ENCODE measurements around the gene SLC7A11.

Gene SLC7A11

DNA sequence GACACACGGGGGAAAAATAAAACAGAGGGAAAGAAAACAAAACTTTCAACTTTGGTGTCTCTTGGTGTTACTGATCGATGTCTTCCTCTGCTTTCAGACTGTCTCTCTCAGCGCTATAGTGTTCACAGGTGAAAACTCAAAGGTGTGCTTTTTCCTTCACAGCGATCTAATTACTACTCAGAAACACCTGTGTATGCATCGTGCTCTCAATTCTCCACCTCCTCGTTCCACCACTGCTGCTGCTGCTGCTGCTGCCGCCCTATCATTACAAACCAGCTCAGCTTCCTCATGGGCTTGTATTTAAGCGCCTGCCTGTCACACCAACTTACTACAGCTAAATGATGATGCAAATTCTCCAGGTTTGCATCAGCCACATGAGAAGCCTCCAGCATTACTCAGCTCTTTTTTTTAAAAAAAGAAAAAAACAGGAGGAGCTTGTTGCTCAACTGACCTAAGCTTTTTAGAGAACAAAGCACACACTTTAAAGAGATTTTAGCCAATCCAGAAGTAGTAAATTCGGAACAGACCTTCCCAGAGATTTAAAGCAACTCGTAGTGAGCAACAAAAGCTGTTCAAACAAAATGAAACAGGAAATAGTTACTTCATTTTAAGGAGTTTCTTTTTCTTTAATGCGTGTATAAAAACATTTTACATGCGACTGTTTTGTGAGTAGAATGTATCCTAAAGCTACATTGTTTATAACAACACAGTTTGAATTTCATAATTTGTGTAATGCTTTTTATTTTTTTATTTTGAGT, at the start of gene SLC7A11:
SLC7A11 (minus strand) TSS at position 274 of the 758 bp plus-strand sequence. CDS start 280 bp downstream, outside the sequence.
- DNase-seq, result peak in 4 of 6 experiments; percentile 20 to 52 (median 21)

DNA sequence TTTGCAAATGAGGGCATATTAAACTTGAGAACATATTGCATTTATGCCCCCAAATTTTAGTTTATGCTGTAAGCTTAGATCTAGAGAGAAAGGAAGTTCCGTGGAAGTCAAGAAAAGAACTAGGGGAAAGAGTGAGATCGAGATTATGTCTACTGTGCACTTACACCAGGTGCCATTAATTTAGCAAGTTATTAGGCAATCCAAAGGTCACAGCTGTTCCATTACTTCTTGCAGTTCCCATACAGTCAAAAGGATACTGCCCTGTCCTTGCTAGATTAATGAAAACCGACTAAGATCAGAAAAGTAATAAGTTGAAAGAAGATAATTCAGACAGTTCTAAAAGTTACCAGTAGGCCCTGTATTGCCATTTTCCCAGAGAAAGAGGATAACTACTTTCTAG, 49.3 kb upstream of the SLC7A11 start:
- DNase-seq, result no peak

DNA sequence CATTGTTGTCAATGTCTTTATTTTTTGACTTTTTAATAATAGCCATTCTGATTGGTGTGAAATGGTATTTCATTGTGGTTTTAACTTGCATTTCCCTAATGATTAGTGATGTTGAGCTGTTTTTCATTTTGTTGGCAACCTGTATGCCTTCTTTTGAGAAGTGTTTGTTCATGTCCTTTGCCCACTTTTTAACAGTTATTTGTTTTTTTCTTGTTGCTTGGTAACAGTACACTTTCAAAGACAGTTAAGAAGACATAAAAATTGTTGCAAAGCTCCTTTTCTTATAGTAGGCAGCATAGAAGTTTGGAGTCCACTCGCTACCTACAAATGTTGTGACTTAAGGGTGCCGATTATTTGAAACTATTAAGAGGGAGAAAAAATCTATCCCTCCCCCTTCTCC, 48.7 kb upstream of the SLC7A11 start:
- no peak for DNase-seq

DNA sequence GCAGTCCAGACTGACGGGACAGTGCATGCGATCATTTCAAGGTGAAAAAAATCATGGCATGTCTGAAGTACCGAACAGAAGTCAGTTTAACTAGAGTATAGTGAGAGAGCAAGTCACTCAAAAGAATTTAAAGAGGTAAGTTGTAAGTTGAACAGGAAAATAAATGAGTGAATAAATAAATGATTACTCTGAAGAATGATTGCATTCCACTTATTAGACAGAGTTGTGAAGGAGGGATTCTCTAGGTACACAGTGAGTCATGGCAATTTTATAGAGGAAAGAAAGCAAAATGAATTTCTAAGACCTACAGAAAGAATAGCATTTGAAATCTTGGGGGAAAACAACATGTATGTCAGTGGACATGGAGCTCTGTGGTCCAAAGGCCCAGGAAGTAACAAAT, 37.1 kb upstream of the SLC7A11 start:
- DNase-seq, result no peak

DNA sequence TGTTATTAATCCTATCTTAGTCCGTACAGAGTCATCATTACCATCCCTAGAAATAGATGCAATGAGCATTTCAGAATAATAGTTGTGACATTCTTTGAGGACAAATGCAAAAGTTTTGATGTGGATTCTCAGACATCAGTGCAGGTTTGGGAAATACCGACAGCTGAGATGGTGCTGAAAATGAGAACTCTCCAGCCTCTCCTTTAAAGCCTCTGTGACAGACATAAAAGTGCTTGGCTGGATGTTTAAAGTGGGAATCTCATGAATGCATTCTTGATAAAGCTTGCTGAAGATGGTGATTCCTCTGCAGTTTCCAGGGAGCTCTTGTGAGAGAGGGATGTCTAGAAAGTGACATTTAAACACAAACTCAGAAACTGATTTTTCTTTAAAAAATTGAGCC, 35.0 kb upstream of the SLC7A11 start:
- no peak for DNase-seq

DNA sequence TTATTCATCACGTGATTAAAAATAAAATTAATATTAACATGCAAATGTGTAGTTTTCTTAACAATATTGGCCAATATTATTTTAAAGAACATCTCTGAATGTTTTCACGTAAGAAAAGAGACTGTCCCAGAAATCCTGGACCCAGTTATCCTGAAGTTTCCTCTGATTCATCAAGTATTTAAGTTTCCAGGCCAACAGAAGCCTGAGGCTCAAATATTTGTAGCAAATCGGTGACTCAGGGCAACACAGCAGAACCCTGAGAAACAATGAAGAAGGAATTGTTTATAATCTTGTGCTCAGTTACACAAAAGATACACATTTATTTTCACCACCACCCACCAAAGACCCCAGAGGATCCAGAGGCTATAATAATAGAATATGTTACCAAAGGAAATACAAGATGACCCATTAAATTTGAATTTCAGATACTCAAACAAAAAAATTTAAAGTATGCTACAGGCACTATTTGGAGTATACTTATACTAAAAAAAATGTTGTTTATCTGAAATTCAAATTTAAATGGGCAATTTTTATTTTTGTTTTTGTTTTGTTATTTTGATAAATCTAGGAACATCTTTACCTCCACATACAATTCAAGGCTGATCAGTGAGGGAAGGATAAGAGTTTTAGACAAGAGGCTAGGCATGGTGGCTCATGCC, 33.9 kb upstream of the SLC7A11 start:
- no peak for DNase-seq

DNA sequence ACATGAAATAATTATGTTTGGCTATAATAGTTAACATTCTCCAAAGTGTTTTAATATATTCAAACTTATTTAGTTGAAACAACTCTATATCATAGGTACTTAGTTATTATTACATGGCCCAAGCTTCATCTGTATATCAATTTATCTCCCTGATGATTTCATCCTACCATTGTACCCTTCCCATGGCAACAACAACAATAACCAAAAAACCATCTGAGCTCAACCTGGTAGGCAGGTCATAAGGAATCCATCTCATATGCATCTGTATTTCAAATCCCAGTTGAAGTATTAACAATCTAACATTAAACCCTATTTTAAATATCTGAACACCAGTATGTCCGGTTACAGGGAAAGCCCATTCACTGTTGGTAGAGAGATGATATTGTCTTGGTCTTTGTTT, 33.1 kb upstream of the SLC7A11 start:
- no peak for DNase-seq

DNA sequence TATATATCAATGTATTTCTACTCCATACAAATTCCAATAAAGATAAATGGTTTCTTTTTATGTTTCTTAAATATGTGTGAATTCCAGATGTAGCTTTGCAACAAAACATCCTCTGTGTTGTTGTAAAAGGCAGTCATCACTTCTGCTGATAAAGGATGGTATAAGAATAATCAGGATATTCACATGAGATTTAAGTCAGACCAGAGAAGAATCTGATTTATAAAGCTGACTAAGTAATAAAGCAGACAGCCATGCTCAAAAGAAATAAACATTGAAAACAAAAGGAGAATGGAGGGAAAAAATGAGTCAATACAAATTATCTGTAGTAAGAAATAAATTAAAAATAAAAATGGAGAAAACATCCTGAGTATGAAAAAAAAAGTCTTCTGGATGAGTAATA, 27.0 kb upstream of the SLC7A11 start:
- no peak for DNase-seq

DNA sequence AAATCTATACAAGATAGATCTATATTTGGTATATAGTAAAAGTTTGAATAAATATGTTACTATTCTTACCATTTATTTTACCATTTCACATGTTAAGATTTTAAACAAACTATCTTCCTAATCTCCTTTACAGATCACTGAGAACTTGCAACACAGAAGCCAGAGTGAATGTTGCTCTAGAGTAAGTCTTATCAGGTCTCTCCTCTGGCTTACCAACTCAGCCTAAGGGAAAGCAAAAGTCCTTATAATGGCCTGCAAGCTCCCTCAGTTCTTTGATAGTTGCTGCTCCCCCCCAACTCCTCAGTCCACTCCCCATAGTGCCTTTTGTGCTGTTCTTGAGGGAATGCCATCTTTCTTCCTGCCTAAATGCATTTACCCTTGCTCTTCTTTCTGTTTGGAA, 25.7 kb upstream of the SLC7A11 start:
- no peak for DNase-seq

DNA sequence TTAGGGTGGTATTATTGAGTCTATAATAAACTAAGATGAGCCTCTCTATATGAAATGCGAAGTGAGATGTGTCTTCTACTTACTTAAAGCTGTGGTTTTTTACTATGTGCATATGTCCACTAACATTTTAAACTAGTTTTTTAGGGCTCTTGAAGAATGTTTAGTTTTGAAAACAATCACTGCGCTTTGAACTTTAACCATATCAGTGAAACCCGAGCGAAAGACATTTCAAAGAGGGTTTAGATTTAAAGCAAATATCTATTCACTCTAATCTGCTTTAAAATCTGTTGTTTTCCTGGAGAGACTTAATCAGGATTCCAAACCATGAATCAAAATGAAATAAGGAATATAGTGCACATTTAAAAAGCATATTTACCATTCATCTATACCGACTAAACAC, 24.8 kb upstream of the SLC7A11 start:
- no peak for DNase-seq

DNA sequence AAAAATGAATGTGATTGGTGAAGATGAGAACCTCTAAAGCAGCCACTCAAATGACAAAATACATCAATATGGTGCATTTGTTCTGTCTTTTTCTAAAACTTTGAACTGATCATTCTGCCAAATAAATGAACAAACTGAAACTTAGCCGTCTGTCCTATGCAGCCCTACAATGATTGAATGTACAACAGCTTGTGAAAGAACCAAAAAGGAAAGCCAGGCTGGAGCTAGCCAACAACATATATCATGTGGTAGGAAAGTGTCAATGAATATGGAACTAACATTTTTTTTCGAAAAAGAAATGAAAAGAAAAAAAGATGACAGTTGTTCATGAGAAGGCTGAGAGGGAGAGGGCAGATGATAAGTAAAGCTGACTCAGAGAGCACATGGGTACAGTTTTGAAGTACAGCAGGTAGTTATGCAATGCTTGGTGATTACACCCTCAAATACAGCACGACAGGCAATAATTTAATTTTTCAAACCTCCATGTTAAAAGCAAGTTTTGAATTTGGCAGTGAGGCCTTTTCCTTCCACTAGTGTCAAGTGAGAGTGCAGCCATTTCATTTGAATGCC, 21.2 kb upstream of the SLC7A11 start:
- no peak for DNase-seq

DNA sequence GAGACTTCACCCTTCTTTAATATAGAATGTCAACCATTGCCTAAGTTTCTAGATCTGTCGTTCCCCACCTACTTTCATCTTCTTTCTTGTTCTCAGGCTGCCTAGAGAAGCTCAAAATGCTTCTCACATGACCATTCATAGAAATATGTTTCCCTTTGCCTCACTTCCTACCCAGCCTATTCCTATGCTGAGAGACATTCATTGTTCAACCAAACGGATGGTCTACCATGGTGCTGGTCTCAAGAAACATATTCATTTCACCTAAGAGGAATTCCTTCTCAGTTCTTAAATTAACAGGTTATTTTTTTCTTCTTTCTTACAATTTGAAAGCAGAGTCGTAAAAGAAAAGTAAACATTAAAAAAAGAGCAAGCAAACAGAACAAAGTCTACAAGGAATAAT, 20.3 kb upstream of the SLC7A11 start:
- DNase-seq, result no peak

DNA sequence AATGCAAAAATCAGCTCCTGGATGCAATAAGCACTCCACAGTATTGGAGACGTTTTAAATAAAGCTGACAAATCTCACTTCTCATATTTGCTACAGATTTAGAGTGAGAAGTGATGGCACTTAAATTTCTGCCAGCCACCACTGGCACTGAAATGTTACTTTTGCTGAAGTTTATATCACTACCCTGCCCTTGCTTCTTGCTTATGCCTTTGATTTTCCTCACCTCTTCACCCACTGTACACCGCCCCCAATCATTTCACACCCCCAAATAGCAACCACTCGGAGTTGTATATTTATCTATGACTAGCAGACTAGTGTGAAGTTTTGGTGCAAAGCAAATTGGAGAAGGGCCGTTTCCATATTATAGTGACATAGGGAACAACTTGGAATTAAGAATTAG, 19.9 kb upstream of the SLC7A11 start:
- no peak for DNase-seq

DNA sequence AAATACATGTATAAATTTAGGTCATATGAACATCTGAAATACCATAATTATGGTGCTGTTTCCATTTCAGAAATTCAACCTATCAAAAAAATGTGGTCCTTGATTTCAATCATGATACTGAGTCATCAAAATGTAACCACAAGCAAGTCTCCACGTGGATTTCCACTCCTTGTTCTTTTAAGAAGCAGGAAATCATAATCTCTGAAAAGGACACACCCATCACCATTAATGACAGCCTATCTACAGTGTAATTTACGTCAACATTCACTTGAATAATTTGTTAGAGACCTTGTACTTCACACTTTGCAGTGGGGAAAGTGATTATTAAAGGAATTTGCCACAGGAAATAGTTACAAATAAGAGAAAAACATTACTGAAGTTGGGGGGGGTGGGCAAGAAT, 17.7 kb upstream of the SLC7A11 start:
- DNase-seq, result no peak

DNA sequence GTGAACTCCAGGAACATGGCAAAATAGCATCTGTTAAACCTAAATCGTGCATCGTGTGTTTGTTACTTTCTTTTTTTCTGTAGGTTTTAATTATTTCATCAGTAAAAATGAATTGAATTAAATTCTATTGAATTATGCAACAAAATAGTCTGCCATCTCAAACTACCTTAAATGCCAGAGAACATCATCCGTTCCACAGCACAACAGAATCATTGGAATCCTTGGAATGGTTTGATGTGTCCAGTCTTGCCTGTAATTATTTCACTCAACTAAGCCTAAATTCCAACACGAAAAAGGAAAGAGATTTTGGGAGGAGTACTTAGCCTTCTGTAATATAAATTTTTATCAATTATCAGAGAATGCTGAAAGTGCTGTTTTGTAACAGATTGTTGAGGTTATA, 17.1 kb upstream of the SLC7A11 start:
- DNase-seq, result no peak

DNA sequence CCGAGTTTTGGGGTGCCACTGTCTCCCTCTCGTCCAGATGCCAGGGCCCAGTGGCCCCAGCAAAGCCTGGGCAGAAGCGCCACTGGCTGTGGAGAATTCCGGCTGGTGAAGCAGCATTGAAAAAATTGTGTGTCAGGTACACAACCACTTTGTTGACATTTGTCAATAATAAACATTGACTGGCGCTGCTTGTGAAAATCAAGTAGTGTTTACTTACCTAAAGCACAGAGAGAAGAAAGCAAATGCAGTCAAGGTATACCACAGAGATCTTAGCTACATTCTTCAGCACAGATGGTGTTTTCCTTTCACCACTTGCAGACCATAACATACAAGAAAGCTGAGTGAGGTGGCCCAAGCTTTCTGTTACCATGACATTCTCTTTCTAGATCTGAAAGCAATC, 14.5 kb upstream of the SLC7A11 start:
- DNase-seq, result no peak

DNA sequence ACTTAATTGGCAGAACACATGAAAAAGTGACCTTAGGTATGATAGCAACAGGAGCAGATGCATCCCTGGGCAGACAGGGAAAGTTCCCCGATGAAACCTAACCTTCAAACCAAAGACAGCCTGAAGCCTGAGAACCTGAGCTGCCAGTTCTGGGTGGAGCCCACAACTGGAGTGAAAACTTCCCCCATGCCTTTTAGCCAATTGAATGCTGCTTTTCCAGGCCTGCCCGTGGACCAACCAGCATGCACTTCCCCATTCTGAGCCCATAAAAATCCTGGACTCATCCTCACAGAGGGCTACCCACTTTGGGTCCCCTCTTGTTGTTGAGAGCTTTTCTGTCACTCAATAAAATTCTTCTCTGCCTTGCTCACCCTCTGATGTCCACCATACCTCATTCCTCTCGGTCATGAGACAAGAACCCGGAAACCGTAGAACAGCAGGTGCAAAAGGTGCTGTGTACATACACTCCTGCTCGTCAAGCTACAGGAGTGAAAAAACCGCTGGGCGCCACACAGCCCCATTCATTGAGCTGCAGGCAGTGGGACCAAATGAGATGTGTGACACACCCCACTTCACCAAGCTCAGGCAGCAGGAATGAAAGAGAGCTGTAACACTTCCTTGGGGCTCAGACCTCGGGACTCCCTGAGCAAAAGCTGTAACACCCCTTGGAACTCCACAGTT, 13.9 kb upstream of the SLC7A11 start:
- DNase-seq, result no peak

DNA sequence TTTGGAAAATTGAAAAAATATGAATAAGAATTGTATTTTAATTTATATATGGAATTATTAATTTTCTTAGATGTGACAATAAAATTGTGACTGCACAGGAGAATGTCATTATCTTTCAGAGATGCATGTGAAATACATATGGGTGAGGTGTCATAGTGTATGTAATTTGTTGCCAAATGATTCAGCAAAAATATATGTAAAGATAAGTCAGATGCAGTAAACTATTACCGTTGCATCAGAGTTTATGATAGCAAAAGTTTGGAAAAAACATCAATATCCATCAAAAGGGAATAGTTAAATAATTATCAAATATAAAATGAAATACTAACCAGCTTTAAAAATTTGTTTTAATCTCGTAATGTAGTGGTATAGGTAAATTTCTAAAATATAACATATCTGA, 10.4 kb upstream of the SLC7A11 start:
- no peak for DNase-seq

DNA sequence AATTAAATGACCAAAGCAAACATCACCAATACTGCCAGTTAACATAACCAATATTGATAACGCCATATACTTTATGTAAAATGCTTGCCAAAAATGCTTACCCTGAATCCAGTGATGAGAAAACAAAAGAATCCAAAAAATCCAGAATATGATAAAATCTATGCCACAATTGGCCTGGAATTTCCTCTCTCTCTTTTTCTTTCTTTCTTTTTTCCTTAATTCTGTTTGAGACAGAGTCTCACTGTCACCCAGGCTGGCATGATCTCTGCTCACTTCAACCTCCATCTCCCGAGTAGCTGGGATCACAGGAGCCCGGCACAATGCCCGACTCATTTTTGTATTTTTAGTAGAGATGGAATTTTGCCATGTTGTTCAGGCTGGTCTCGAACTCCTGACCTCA, 9.8 kb upstream of the SLC7A11 start:
- no peak for DNase-seq

DNA sequence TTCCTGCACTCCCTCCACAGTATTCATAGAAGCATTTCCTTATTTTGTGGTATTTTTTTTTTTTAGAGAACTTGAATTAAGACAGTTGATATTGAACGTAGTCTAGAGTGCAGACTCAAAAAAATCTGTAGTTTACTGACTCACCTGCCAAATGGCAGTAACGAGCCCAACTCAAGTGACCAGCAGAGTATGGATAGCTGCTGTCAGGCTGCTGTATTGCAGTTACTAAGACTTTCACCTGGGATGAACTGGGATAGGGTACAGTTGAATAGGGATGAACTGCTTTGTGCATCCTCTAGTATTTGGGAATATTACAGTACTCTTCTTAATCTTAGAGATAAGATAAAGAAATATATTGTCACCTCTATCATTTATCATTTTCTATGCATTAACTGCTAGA, 7.0 kb upstream of the SLC7A11 start:
- DNase-seq, result no peak

DNA sequence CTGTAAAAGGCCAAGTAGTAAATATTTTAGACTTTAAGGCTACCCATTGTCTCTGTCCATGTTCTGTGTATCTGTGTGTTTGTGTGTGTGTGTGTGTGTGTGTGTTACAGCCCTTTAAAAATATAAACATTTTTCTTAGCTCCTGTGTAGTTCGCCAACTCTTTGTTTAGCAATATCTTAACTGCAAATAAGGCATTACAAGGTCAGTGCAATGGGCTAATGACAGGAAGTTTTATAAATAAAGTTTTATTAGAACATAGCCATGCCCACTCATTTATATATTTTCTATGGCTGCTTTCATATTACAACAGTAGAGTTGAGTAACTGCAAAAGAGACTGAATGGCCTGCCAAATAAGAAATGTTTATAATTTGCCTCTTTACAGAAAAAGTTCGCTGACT, 5.9 kb upstream of the SLC7A11 start:
- no peak for DNase-seq

DNA sequence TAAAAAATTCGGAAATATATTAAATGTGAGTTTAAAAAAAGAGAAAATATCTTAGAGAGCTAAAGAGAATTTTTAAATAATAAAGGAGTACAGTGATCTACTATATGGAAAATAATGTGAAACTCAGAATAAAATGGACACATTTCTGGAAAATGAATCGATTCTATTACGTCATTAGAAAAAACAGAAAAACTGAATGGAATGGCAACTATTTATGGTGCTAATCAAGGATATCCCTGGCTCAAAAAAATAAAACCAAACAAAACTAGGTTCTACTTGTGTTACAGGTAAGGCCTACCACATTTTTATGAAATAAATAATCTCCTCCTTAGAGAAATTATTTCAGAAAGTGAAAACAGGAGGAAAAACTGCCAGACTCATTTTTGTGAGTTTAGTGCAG, 5.5 kb upstream of the SLC7A11 start:
- no peak for DNase-seq

DNA sequence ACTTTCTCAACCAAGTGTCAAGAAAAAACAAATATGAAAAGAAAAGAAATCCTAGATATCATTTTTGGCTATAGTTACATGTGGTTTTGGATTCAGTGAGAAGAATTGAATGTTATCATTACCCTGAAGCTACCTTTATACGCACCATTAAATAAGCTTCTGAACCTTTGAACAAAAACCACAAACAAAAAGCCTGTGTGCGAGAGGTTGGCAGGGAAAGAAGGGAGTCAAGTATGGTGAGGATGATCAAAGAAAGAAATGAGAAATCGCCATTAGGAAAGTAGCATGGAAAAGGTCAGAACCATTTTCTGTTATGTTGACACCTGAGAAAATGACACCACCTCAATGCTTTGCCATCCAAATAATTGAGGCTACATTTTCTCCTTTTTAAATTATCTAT, 1.2 kb upstream of the SLC7A11 start:
- no peak for DNase-seq

DNA sequence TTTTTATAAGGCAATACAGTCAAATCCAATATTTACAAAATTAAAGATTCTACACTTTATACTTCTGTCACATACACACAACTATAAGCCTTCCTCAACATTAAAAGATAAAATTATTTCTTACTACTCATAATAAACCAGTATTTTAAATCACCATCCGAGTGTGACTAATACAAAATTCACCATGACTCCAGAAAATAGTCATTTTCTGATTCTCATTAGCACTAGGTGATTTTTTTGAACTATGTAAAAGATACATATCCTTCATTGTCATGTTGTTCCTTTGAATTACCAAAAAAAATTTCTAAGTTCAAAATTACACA, 646 bp upstream of the SLC7A11 start:
- no peak for DNase-seq

Measured in stimulated activated naive CD4-positive, alpha-beta T cell (primary cell).